ENCODE measurements around the gene UBE2QL1.

- TF ChIP-seq CTCF (IDR thresholded peaks at IDR 0.05) (no peak), EZH2 (IDR thresholded peaks at IDR 0.05; ENCODE audit: borderline replicate concordance, insufficient read depth, low read depth, low read length, poor library complexity, severe bottlenecking) (no peak)
These were observed 71.5 kb downstream of the UBE2QL1 start for GRCh38 chr5:6520201-6520600.
